Breast epithelium (tissue), 4 donors: ENCODE data around the gene SGSH. TPM values are rescaled to one million over a fixed set of nuclear protein-coding genes. Genes with fewer than 3 reads are reported as not detected.
A peak's percentile ranks its signal among the peaks of the same experiment; 100 is the strongest.

ENCODE experiments used
- DNase-seq, 2 donors: peaks; one replicate each; pipeline ENCODE4 v3.0.0-alpha.2; 2019; ENCODE audit warnings: low spot score in 2 of 2
- H3K27ac ChIP-seq, 2 donors: fragments of 200-600 bp; sonication (generic) in 1 of 2; one replicate each; pipeline ENCODE4 v1.5.1; 2016 to 2019; ENCODE audit warnings: mild to moderate bottlenecking in 1 of 2
- H3K27me3 ChIP-seq, 2 donors: fragments of 200-600 bp; sonication (generic) in 1 of 2; one replicate each; pipeline versions ENCODE4 v1.5.1 to v1.6.0; 2017 to 2019; ENCODE audit warnings: control low read depth in 1 of 2, mild to moderate bottlenecking in 1 of 2
- H3K36me3 ChIP-seq: fragments of 200-600 bp; one replicate; pipeline ENCODE4 v1.5.1; 2019
- H3K4me1 ChIP-seq, 2 donors: fragments of 200-600 bp; sonication (generic); one replicate each; pipeline ENCODE4 v1.5.1; 2016 to 2019; ENCODE audit warnings: control low read depth in 1 of 2
- H3K4me3 ChIP-seq, 3 donors: fragments of 200-600 bp; sonication (generic); 1 replicate in 2 of 3; 2 replicates in 1 of 3; pipeline ENCODE4 v1.5.1; 2016 to 2019; ENCODE audit warnings: mild to moderate bottlenecking in 3 of 3, moderate library complexity in 2 of 3
- H3K9me3 ChIP-seq, 2 donors: fragments of 200-600 bp; sonication (generic) in 1 of 2; one replicate each; pipeline ENCODE4 v1.5.1; 2016 to 2019; ENCODE audit warnings: control low read depth in 1 of 2
- POLR2A ChIP-seq: fragments of 450-650 bp; IDR thresholded peaks from one replicate; pipeline ENCODE4 v1.6.1; 2016; ENCODE audit warnings: antibody characterized with exemption, mild to moderate bottlenecking, moderate library complexity
- POLR2AphosphoS5 ChIP-seq, 3 donors: sonication (generic); formaldehyde crosslinking; IDR thresholded peaks; one replicate each; pipeline ENCODE4 v1.6.1; 2017; ENCODE audit warnings: antibody characterized with exemption in 3 of 3
- intact Hi-C: fragments of 100-400 bp; cut with DNase I; formaldehyde crosslinking; loops from one replicate; pipeline ENCODE4 v1.15.1; 2023; ENCODE audit warnings: low total_unique reads
- total RNA-seq, 3 donors: library from RNA; depleted of rRNA; stranded (reverse); fragments of >200 nt; gene quantifications; one replicate each; pipeline ENCODE4 v1.1.0, GENCODE V29; 2016
- TF ChIP-seq, protein P1 (sequence below), 3 donors: fragments of 450-650 bp; IDR thresholded peaks; one replicate each; pipeline ENCODE4 v1.5.1; 2016 to 2017; ENCODE audit warnings: antibody characterized with exemption in 3 of 3, mild to moderate bottlenecking in 3 of 3, moderate library complexity in 3 of 3

SGSH gene
- total RNA-seq, 3 donors from 2014 or later, result 28.3 to 38.1 (median 32.1) TPM

DNA sequence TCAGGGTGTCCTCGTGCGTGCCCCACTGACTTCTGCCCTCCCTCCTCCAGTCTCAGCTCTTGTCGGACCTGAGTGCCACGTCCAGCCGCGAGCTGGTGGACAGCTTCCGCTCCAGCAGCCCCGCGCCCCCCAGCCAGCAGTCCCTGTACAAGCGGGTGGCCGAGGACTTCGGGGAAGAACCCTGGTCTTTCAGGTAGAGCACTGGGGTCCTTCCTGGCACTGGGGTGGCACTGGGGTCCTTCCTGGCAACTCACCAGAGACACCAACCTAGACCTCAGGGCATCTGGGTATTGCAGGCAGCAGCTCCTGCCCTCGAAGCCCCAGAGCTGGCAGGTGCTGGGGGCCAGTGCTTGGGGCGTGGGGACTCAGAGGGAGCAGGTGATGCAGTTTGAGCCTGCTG is 25.0 kb downstream of the SGSH start:
- Histone ChIP-seq H3K27me3 (no peaks in the 10 kb centered on the region), H3K4me3 (no peak overlapping the region), H3K36me3 (no peaks in the 10 kb centered on the region), H3K27ac (no peak overlapping the region), H3K9me3 (no peaks in the 10 kb centered on the region), H3K4me1 (no peaks in the 10 kb centered on the region)
- no peak for DNase-seq
- TF ChIP-seq POLR2AphosphoS5 (IDR thresholded peaks at IDR 0.05) (no peak), POLR2A (no peak)
- TF ChIP-seq, protein P1, sequence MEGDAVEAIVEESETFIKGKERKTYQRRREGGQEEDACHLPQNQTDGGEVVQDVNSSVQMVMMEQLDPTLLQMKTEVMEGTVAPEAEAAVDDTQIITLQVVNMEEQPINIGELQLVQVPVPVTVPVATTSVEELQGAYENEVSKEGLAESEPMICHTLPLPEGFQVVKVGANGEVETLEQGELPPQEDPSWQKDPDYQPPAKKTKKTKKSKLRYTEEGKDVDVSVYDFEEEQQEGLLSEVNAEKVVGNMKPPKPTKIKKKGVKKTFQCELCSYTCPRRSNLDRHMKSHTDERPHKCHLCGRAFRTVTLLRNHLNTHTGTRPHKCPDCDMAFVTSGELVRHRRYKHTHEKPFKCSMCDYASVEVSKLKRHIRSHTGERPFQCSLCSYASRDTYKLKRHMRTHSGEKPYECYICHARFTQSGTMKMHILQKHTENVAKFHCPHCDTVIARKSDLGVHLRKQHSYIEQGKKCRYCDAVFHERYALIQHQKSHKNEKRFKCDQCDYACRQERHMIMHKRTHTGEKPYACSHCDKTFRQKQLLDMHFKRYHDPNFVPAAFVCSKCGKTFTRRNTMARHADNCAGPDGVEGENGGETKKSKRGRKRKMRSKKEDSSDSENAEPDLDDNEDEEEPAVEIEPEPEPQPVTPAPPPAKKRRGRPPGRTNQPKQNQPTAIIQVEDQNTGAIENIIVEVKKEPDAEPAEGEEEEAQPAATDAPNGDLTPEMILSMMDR (IDR thresholded peaks at IDR 0.05), result no peak
- intact Hi-C loops, result loop anchor here (10.0 kb wide), 1 partner anchor 60 kb away; no protein-coding TSS in a partner anchor

DNA sequence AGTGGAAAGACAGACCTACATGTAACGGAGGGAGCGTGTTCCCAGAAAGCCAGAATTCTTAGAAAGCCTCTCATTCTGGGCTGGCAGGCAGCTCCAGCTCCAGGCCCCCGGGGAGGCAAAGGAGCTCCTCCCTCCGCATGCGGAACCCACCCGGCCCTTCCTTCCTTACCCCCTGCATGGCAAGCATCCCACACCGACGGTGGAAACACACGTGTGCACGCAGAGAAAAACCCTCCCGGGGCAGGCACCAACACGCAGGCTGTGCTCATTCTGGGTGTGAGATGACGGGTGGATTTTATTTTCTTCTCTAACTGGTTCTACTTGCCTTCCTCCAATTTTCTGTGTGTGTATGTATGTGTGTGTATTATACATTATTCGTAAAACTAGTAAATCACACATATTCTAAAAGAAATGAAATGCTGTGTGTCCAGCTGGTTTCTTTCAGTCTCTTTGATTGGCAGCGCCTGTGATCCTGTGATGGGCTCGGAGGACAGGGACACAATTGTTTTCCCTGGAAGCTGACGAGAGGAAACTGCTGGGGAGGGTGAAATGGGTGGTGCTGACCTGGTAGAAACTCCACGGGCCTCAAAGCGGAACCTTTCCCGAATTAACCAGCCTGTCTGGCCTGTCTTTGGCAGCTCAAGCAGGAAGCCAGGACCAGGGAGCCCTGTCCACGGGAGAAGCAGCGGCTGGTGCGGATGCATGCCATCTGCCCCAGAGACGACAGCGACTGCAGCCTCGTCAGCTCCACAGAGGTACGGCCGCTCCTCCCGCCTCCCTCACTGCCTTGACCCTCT is 28.1 kb downstream of the SGSH start:
- peak in 1 of 2 donors; percentile 74 for DNase-seq
- Histone ChIP-seq H3K36me3 (no peaks in the 10 kb centered on the region), H3K27ac (peak overlapping the region; percentile 68 to 75), H3K4me3 (peak overlapping the region in 1 of 3 donors; percentile 25), H3K4me1 (no peaks in the 10 kb centered on the region), H3K27me3 (no peaks in the 10 kb centered on the region), H3K9me3 (no peaks in the 10 kb centered on the region)
- TF ChIP-seq POLR2A (no peak), POLR2AphosphoS5 (IDR thresholded peaks at IDR 0.05) (peak in 1 of 3 donors; percentile 25)
- intact Hi-C loops, result loop anchor here (10.0 kb wide), 1 partner anchor 63 kb away; no protein-coding TSS in a partner anchor

DNA sequence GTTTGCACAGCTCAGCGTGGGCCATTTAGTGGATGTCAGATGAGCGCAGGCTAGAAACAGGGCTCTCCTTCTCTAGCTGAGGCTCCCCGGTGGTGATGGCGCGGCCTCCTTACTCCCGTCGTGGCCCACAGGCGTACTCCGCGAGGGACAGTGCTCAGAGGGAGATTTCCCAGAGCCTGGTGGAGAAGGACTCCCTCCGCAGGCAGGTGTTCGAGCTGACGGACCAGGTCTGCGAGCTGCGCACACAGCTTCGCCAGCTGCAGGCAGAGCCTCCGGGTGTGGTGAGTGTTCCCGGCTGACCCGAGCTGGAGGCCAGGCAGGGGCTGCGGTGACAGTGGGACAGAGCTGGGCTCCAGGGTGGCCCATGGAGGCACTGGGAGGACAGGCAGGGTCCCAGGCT is 28.9 kb downstream of the SGSH start:
- Histone ChIP-seq H3K9me3 (no peaks in the 10 kb centered on the region), H3K36me3 (no peaks in the 10 kb centered on the region), H3K27me3 (no peaks in the 10 kb centered on the region), H3K4me1 (no peaks in the 10 kb centered on the region), H3K27ac (peak overlapping the region in 1 of 2 donors; percentile 75), H3K4me3 (no peak overlapping the region)
- TF ChIP-seq, protein P1 (IDR thresholded peaks at IDR 0.05), result no peak
- TF ChIP-seq POLR2AphosphoS5 (IDR thresholded peaks at IDR 0.05), result no peak
- TF ChIP-seq POLR2A, result no peak
- DNase-seq, result no peak
- intact Hi-C loops, result loop anchor here (10.0 kb wide), 1 partner anchor 64 kb away; no protein-coding TSS in a partner anchor

DNA sequence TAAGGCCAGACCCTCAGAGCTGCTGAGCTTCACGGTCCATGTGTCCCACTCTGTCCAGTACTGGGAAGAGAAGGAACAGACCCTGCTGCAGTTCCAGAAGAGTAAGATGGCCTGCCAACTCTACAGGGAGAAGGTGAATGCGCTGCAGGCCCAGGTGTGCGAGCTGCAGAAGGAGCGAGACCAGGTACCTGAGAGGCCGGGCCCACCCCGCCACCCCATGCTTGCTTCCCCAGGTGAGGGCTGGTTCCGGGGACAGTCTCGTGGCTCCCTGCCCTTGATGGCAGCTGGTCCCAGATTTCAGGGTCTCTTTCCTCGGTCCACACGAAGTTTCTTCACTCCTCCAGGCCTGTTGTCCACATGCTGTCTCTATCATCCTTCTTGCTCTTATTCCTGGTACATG is 29.4 kb downstream of the SGSH start:
- TF ChIP-seq, protein P1 (IDR thresholded peaks at IDR 0.05), result no peak
- no peak for TF ChIP-seq POLR2AphosphoS5 (IDR thresholded peaks at IDR 0.05)
- TF ChIP-seq POLR2A, result no peak
- no peak for DNase-seq
- Histone ChIP-seq H3K4me1 (no peaks in the 10 kb centered on the region), H3K36me3 (no peaks in the 10 kb centered on the region), H3K4me3 (no peak overlapping the region), H3K9me3 (no peaks in the 10 kb centered on the region), H3K27me3 (no peaks in the 10 kb centered on the region), H3K27ac (no peak overlapping the region)
- intact Hi-C loops, result loop anchor here (10.0 kb wide), 1 partner anchor 64 kb away; no protein-coding TSS in a partner anchor

- intact Hi-C loops, result loop anchor here (1.0 to 10.0 kb wide), 2 partner anchors 42 to 65 kb away; partner anchors contain the start of gene EIF4A3
- TF ChIP-seq, protein P1 (IDR thresholded peaks at IDR 0.05), result no peak
- TF ChIP-seq POLR2A, result no peak
- no peak for TF ChIP-seq POLR2AphosphoS5 (IDR thresholded peaks at IDR 0.05)
- no peak overlapping the region for H3K27ac ChIP-seq
- DNase-seq, result no peak
- H3K4me1 ChIP-seq, result no peaks in the 10 kb centered on the region
- H3K4me3 ChIP-seq, result no peak overlapping the region
- no peaks in the 10 kb centered on the region for H3K9me3 ChIP-seq
- no peaks in the 10 kb centered on the region for H3K27me3 ChIP-seq
- no peaks in the 10 kb centered on the region for H3K36me3 ChIP-seq
Observed at GRCh38 chr17:80189611-80190010, 30.5 kb downstream of the SGSH start.
